Kidney (tissue), 14 donors: ENCODE measurements around the gene NTRK2. TPM values are rescaled to one million over a fixed set of nuclear protein-coding genes. Genes with fewer than 3 reads are reported as not detected.
A peak's percentile ranks its signal among the peaks of the same experiment; 100 is the strongest.

ENCODE experiments used
- DNase-seq, 5 donors: peaks; one replicate each; pipeline ENCODE4 v3.0.0-alpha.2; 2013 to 2020
- FAIRE-seq: peaks from 2 replicates; lab custom pipeline; 2012; peaks lifted over from hg19 to GRCh38; lab: Jason Lieb, UNC
- H3K27ac ChIP-seq, 2 donors: one replicate each; pipeline ENCODE4 v1.7.0; 2013; ENCODE audit warnings: low read depth in 2 of 2, low read length in 2 of 2, inconsistent platforms in 1 of 2
- H3K27me3 ChIP-seq: one replicate; pipeline ENCODE4 v1.7.1; 2013; ENCODE audit warnings: low read length, inconsistent platforms; ENCODE audit not compliant: control insufficient read depth, insufficient read depth
- H3K36me3 ChIP-seq, 3 donors: one replicate each; pipeline versions ENCODE4 v1.7.0 to v1.7.1; 2013; ENCODE audit warnings: low read length in 3 of 3, control low read depth in 1 of 3, inconsistent platforms in 1 of 3; ENCODE audit not compliant: insufficient read depth in 3 of 3, control insufficient read depth in 2 of 3
- H3K4me1 ChIP-seq, 3 donors: one replicate each; pipeline versions ENCODE4 v1.7.0 to v1.7.1; 2013; ENCODE audit warnings: low read length in 3 of 3, inconsistent platforms in 1 of 3, low read depth in 1 of 3; ENCODE audit not compliant: control insufficient read depth in 2 of 3, insufficient read depth in 2 of 3
- H3K4me3 ChIP-seq, 3 donors: one replicate each; pipeline versions ENCODE4 v1.7.0 to v1.8.1; 2013; ENCODE audit warnings: low read length in 3 of 3, control low read depth in 1 of 3, inconsistent platforms in 1 of 3
- H3K9ac ChIP-seq, 3 donors: one replicate each; pipeline versions ENCODE4 v1.7.0 to v1.7.1; 2013; ENCODE audit warnings: low read length in 3 of 3, control low read depth in 1 of 3, inconsistent platforms in 1 of 3
- H3K9me3 ChIP-seq, 3 donors: one replicate each; pipeline versions ENCODE4 v1.7.0 to v1.7.1; 2013; ENCODE audit warnings: low read length in 3 of 3, control low read depth in 1 of 3, inconsistent platforms in 1 of 3; ENCODE audit not compliant: control insufficient read depth in 2 of 3, insufficient read depth in 1 of 3
- CTCF ChIP-seq: IDR thresholded peaks from 3 replicates; pipeline ENCODE4 v1.5.1; 2012; ENCODE audit warnings: mild to moderate bottlenecking, moderate library complexity, borderline replicate concordance; ENCODE audit not compliant: insufficient read depth; ENCODE audit errors: extremely low read depth
- intact Hi-C: fragments of 100-400 bp; cut with DNase I; formaldehyde crosslinking; loops from one replicate; pipeline ENCODE4 v1.11.1; 2022
- polyA plus RNA-seq: library from polyadenylated mRNA; stranded (reverse); fragments of 350-450 nt; fragmentation: Illumina TruSeq; extraction: RNeasy Lipid Tissue Mini Kit (QIAGEN cat#74804); gene quantifications from one replicate; pipeline ENCODE4 v1.2.3, GENCODE V29; 2014; ENCODE audit warnings: low read depth, low replicate concordance; ENCODE audit not compliant: insufficient read depth
- total RNA-seq: library from RNA; stranded (reverse); fragmentation: NEBNext Ultra II Directional; extraction: Animal tissue kit (Norgen Biotek cat#: 25700); gene quantifications from one replicate; pipeline ENCODE4 v1.2.1, GENCODE V29; 2021
- donor health status: control.
- donor health status: control.
- donor health status: control.
- donor health status: control.
- donor health status: control.
- donor health status: DM: yes; HTN: yes; CAD: no.
- donor health status: Normal renal cell carcinoma (clear cell type).

NTRK2 gene
- total and polyA plus RNA-seq, 2 donors from 2014 or later = 20.0 to 41.2 TPM

GRCh38 chr9:84711398-84711777, 41.9 kb downstream of the NTRK2 start:
- no peak for FAIRE-seq
- no peaks in the 10 kb centered on the region for H3K27me3 ChIP-seq
- DNase-seq = no peak
- intact Hi-C loops = no loop called here
- no peak overlapping the region for H3K4me3 ChIP-seq
- no peak overlapping the region for H3K27ac ChIP-seq
- no peaks in the 10 kb centered on the region for H3K9me3 ChIP-seq
- H3K36me3 ChIP-seq = no peaks in the 10 kb centered on the region
- H3K4me1 ChIP-seq = no peaks in the 10 kb centered on the region
- TF ChIP-seq CTCF = no peak
- H3K9ac ChIP-seq = no peak overlapping the region

- Histone ChIP-seq H3K27ac (no peak overlapping the region), H3K4me1 (no peaks in the 10 kb centered on the region), H3K9ac (no peak overlapping the region), H3K4me3 (no peak overlapping the region), H3K36me3 (no peaks in the 10 kb centered on the region), H3K9me3 (no peaks in the 10 kb centered on the region), H3K27me3 (no peaks in the 10 kb centered on the region)
- no peak for FAIRE-seq
- TF ChIP-seq CTCF = no peak
- DNase-seq = peak in 2 of 5 donors; percentile 37 to 75
- intact Hi-C loops = no loop called here
Measured at GRCh38 chr9:84711936-84712335, 42.4 kb downstream of the NTRK2 start.

- intact Hi-C loops = no loop called here
- no peak overlapping the region for H3K27ac ChIP-seq
- H3K36me3 ChIP-seq = no peaks in the 10 kb centered on the region
- DNase-seq (no peak), FAIRE-seq (no peak)
- no peak overlapping the region for H3K9ac ChIP-seq
- no peaks in the 10 kb centered on the region for H3K27me3 ChIP-seq
- no peak overlapping the region for H3K4me3 ChIP-seq
- H3K9me3 ChIP-seq = no peaks in the 10 kb centered on the region
- H3K4me1 ChIP-seq = no peaks in the 10 kb centered on the region
- TF ChIP-seq CTCF = no peak
Measured at GRCh38 chr9:84716217-84716616, 46.7 kb downstream of the NTRK2 start.

- Histone ChIP-seq H3K4me1 (no peaks in the 10 kb centered on the region), H3K9ac (no peak overlapping the region), H3K9me3 (no peaks in the 10 kb centered on the region), H3K36me3 (no peaks in the 10 kb centered on the region), H3K27me3 (no peaks in the 10 kb centered on the region), H3K4me3 (no peak overlapping the region), H3K27ac (no peak overlapping the region)
- no peak for DNase-seq
- intact Hi-C loops = no loop called here
- no peak for TF ChIP-seq CTCF
- no peak for FAIRE-seq
Measured at GRCh38 chr9:84718476-84718875, 48.9 kb downstream of the NTRK2 start.
